A673 (cell line): ENCODE results near the gene PRR35.

ENCODE experiments used
- EZH2 ChIP-seq: fragments of 200-600 bp; sonication (generic); IDR thresholded peaks from 2 replicates; pipeline ENCODE4 v1.6.1; 2017; ENCODE audit warnings: borderline replicate concordance, low read depth, mild to moderate bottlenecking, mixed read lengths, antibody characterized with exemption, low read length; ENCODE audit not compliant: poor library complexity, severe bottlenecking
- TF ChIP-seq, protein P1 (sequence below): fragments of 300-800, 200-600 bp; sonication (generic); conservative IDR thresholded peaks from 2 replicates; pipeline ENCODE4 v1.5.1; 2017; ENCODE audit warnings: low read depth, mild to moderate bottlenecking, antibody characterized with exemption, low read length, moderate library complexity, mixed read lengths

DNA sequence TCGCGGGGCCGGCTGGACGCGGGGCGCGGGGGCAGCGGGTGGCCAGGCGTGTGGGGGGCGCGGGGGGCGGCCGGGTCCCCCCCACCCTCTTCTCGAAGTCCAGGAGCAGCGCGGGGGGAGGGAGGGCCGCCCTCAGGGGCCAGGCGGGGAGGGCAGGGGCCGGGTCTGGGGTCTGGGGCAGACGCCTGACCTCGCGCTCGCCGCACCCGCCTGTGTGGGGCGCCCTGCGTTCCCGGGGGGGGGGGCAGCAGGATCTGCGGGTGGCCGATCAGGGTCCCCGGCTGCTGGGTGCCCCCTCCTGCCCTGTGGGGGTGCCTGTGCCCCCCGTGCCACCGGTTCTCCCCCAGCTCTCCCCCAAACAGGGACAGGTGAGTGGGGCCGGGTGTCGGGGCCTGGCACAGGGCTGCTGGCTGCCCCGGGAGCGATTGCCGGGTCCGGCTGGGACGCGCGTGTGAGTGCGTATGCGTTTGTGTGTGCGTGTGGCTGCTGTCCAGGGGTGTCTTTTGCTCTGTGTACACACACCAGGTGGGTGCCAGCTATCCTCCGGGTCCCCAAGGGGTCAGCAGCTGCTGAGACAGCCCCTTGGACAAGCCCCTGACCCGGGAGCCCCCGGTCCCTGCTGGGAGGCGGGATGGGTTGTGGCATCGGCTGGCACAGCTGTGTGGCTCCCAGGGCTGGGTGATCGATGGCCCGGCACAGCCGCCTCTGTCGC, 663 bp downstream of the PRR35 start:
- peak; percentile 93 for TF ChIP-seq EZH2
- TF ChIP-seq, protein P1, sequence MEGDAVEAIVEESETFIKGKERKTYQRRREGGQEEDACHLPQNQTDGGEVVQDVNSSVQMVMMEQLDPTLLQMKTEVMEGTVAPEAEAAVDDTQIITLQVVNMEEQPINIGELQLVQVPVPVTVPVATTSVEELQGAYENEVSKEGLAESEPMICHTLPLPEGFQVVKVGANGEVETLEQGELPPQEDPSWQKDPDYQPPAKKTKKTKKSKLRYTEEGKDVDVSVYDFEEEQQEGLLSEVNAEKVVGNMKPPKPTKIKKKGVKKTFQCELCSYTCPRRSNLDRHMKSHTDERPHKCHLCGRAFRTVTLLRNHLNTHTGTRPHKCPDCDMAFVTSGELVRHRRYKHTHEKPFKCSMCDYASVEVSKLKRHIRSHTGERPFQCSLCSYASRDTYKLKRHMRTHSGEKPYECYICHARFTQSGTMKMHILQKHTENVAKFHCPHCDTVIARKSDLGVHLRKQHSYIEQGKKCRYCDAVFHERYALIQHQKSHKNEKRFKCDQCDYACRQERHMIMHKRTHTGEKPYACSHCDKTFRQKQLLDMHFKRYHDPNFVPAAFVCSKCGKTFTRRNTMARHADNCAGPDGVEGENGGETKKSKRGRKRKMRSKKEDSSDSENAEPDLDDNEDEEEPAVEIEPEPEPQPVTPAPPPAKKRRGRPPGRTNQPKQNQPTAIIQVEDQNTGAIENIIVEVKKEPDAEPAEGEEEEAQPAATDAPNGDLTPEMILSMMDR, result no peak
